ENCODE measurements around the gene PUDP.

Gene PUDP

GRCh38 chrX:7083468-7084396, 64.2 kb downstream of the PUDP start:
- in situ Hi-C loops (cut with HindIII; ENCODE audit: low sequenced_read_pairs), result no loop called here

GRCh38 chrX:7083021-7083420, 64.9 kb downstream of the PUDP start:
- TF ChIP-seq CTCF (IDR thresholded peaks at IDR 0.05; ENCODE audit: low read depth, low read length, missing control alignments), result no peak
- in situ Hi-C loops (cut with HindIII; ENCODE audit: low sequenced_read_pairs), result no loop called here
- DNase-seq (ENCODE audit: low read depth), result no peak
- H3K4me3 ChIP-seq (ENCODE audit: low read depth, low read length), result no peak overlapping the region

More at GRCh38 chrX:7083468-7084396, 64.2 kb downstream of the PUDP start:
- H3K4me3 ChIP-seq (ENCODE audit: low read depth, low read length), result no peak overlapping the region
- peak; percentile 99 for DNase-seq (ENCODE audit: low read depth)
- TF ChIP-seq CTCF (IDR thresholded peaks at IDR 0.05; ENCODE audit: low read depth, low read length, missing control alignments), result no peak

- in situ Hi-C loops (cut with HindIII; ENCODE audit: low sequenced_read_pairs), result no loop called here
- no peak overlapping the region for H3K4me3 ChIP-seq (ENCODE audit: low read depth, low read length)
- no peak for TF ChIP-seq CTCF (IDR thresholded peaks at IDR 0.05; ENCODE audit: low read depth, low read length, missing control alignments)
- DNase-seq (ENCODE audit: low read depth), result no peak
Observed at GRCh38 chrX:7082556-7082955, 65.4 kb downstream of the PUDP start.

- no peak for DNase-seq (ENCODE audit: low read depth)
- TF ChIP-seq CTCF (IDR thresholded peaks at IDR 0.05; ENCODE audit: low read depth, low read length, missing control alignments), result no peak
- in situ Hi-C loops (cut with HindIII; ENCODE audit: low sequenced_read_pairs), result no loop called here
- H3K4me3 ChIP-seq (ENCODE audit: low read depth, low read length), result no peak overlapping the region
Observed at GRCh38 chrX:7077241-7078230, 70.4 kb downstream of the PUDP start.

GRCh38 chrX:7076245-7076661, 71.7 kb downstream of the PUDP start:
- no peak for DNase-seq (ENCODE audit: low read depth)
- no peak for TF ChIP-seq CTCF (IDR thresholded peaks at IDR 0.05; ENCODE audit: low read depth, low read length, missing control alignments)
- in situ Hi-C loops (cut with HindIII; ENCODE audit: low sequenced_read_pairs), result no loop called here
- H3K4me3 ChIP-seq (ENCODE audit: low read depth, low read length), result no peak overlapping the region

- H3K4me3 ChIP-seq (ENCODE audit: low read depth, low read length), result no peak overlapping the region
- in situ Hi-C loops (cut with HindIII; ENCODE audit: low sequenced_read_pairs), result no loop called here
- no peak for DNase-seq (ENCODE audit: low read depth)
- no peak for TF ChIP-seq CTCF (IDR thresholded peaks at IDR 0.05; ENCODE audit: low read depth, low read length, missing control alignments)
Observed at GRCh38 chrX:7074908-7075204, 73.1 kb downstream of the PUDP start.

Measured in astrocyte of the cerebellum (primary cell).